Lower leg skin (tissue), 4 donors: Measurements from ENCODE around the gene TREM2. TPM values are rescaled to one million over a fixed set of nuclear protein-coding genes. Genes with fewer than 3 reads are reported as not detected.

ENCODE experiments used
- DNase-seq, 2 donors: peaks; one replicate each; pipeline ENCODE4 v3.0.0-alpha.2; 2019; ENCODE audit warnings: low spot score in 2 of 2
- H3K4me3 ChIP-seq: fragments of 200-600 bp; sonication (generic); 2 replicates; pipeline ENCODE4 v1.5.1; 2017; ENCODE audit warnings: mild to moderate bottlenecking, low read depth; ENCODE audit not compliant: poor library complexity, severe bottlenecking
- POLR2A ChIP-seq, 2 donors: fragments of 450-650 bp; IDR thresholded peaks; one replicate each; pipeline ENCODE4 v1.6.1; 2016 to 2017; ENCODE audit warnings: antibody characterized with exemption in 2 of 2, mild to moderate bottlenecking in 1 of 2, moderate library complexity in 1 of 2
- WGBS, 2 donors: methylation state at CpG; one replicate each; pipeline ENCODE4 v1.1.5; 2018; 5-methylcytosine and 5-hydroxymethylcytosine counted together
- intact Hi-C: fragments of 100-400 bp; cut with DNase I; formaldehyde crosslinking; loops from one replicate; pipeline ENCODE4 v1.15.0; 2023; ENCODE audit warnings: low total_unique reads
- total RNA-seq, 4 donors: library from RNA; depleted of rRNA; stranded (reverse); fragments of >200 nt; gene quantifications; one replicate each; pipeline ENCODE4 v1.1.0, GENCODE V29; 2016
- TF ChIP-seq, protein P1 (sequence below), 3 donors: fragments of 450-650 bp; IDR thresholded peaks; one replicate each; pipeline ENCODE4 v1.5.1; 2016; ENCODE audit warnings: antibody characterized with exemption in 3 of 3, mild to moderate bottlenecking in 3 of 3, moderate library complexity in 2 of 3

The TREM2 gene
- total RNA-seq, result 1 to 10 TPM in 1 of 4 donors, under 1 TPM in 1, not detected in 2; 0.46 to 3.5 TPM

DNA sequence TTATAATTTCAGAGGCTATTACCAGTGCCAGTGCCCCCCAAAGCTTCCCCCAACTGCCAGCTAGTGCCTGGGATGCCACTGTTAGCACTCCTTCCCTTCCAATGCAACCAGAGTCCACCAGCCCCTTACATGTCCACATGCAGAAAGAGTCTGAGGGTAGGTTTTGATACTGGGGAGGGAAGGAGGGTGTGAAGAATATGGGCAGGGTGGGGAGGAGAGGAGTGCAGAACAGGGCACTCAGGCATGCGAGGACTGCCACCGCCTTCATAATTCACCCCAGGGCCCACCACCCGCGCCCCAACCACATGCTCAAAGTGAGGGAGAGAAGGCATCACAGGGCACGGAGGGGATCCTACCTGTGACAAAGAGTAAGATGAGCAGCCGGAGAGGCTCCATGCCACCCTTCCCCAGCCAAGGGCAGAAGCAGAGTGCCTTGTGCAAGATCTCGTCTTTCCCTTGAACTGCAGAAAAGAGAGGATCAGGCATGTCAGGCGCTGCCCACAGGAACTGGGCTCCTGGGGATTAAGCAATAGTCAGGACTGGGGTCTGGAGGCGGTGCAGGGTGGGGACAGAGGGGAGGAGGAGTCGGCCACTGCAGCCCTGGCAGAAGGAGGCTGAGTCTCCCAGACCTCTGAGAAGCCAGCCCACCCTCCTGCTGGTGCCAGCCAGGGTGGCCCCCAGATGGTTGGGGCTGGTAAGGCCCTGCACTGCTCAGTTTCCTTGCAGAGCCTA, at the start of gene TREM2:
Gene TREM2 (minus strand): TSS at position 430 of the 732 bp plus-strand sequence. CDS start 34 bp downstream, at position 396.
- DNase-seq, result no peak
- WGBS, 2 donors, result 73 to 74% methylated on average over 10 of the region's 10 CpGs
- no peak within 1 kb of the TSS for H3K4me3 ChIP-seq
- TF ChIP-seq POLR2A (IDR thresholded peaks at IDR 0.05), result no peak
- TF ChIP-seq, protein P1, sequence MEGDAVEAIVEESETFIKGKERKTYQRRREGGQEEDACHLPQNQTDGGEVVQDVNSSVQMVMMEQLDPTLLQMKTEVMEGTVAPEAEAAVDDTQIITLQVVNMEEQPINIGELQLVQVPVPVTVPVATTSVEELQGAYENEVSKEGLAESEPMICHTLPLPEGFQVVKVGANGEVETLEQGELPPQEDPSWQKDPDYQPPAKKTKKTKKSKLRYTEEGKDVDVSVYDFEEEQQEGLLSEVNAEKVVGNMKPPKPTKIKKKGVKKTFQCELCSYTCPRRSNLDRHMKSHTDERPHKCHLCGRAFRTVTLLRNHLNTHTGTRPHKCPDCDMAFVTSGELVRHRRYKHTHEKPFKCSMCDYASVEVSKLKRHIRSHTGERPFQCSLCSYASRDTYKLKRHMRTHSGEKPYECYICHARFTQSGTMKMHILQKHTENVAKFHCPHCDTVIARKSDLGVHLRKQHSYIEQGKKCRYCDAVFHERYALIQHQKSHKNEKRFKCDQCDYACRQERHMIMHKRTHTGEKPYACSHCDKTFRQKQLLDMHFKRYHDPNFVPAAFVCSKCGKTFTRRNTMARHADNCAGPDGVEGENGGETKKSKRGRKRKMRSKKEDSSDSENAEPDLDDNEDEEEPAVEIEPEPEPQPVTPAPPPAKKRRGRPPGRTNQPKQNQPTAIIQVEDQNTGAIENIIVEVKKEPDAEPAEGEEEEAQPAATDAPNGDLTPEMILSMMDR (IDR thresholded peaks at IDR 0.05), result no peak
- intact Hi-C loops, result loop anchor here (5.0 kb wide), 1 partner anchor 906 kb away; no protein-coding TSS in a partner anchor

DNA sequence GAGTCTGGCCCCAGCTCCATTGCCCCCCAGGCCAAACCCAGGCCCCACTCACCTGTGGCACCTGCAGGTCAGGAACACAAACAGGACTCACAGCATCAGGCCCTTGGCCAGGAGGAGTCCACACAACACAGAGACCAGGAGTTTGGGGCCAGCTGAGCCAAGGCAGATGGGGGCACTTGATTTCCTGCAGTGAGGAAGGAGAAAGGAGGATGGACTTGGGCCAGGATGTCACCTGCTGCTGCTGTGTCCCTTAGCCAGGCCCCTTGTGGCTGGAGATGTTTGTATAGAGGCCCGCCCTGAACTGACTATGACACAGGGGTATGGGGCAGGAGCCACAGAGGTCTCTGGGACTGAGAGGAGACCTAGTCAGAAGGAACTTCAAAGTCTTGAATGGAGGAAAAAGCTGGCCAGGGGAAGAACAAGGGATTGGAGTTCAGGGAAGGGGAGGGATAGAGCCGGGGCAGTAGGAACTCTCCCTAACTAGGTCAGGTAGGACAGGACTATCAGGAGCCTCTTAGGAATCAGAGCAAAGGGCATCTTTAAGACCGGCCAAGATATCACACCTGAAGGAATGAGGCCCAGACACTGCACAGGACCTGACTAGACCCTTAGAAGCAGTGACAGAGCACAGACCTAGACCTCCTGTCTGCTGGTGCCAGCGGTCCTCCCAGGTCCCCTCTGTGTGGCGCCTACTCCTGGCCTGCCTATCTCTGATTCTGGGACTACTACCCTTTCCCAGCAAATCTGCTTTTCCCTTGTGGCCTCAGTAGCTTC, 46.8 kb upstream of the TREM2 start:
- intact Hi-C loops, result no loop called here
- TF ChIP-seq, protein P1 (IDR thresholded peaks at IDR 0.05), result no peak
- TF ChIP-seq POLR2A (IDR thresholded peaks at IDR 0.05), result no peak
- DNase-seq, result no peak
- 88 to 90% methylated on average over 5 of the region's 5 CpGs for WGBS, 2 donors
- H3K4me3 ChIP-seq, result no peak overlapping the region

DNA sequence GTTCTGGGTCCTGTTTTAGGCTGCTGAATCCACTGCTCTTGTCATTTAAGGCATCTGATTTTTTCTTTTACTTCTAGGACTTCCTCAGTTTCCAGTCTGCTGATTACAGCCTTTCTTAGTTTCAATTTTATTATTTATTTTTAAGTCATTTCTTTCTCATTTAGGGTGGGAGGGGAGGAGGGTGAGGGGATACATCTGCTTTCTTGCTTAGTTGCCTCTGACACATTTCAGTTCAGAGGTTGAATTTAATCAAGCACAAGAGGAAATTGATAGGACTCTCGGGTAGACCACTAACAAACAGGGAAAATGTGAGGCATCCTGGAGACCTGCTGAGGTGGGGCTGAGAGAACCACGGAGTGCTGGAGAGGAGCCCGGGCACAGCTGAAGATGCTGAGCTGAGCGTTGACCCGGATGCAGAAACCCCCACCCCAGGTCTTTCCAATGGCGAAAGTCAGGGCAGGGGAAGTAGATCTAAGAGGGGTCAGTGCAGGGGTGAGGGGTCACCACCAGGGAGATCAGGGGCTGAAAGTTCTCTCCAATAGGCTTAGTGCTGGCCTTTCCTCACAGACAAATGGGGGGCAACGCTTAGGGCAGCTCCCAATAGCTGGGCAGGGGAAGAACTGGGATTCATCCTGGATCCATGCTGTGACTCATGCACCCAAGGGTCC, 45.7 kb upstream of the TREM2 start:
- no peak overlapping the region for H3K4me3 ChIP-seq
- intact Hi-C loops, result no loop called here
- 80 to 83% methylated on average over 7 of the region's 7 CpGs for WGBS, 2 donors
- TF ChIP-seq, protein P1 (IDR thresholded peaks at IDR 0.05), result no peak
- TF ChIP-seq POLR2A (IDR thresholded peaks at IDR 0.05), result no peak
- DNase-seq, result peak in 1 of 2 donors; percentile 45

DNA sequence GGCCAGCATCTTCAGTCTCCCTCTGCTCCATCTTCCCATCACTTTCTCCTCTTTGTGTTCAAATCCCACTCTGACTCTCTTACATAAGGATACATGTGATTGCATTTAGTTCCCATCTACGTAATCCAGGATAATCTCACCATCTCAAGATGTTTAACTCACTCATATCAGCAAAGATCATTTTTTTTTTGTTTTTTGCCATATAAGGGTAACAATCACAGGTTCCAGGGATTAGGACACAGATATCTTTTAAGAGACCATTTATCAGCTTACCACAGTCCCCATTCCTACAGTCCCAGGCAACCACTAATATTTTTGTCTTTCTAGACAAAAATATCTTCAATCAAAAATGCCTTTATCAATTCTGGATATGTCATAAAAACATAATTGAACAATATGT, 41.2 kb upstream of the TREM2 start:
- no peak overlapping the region for H3K4me3 ChIP-seq
- no peak for DNase-seq
- no peak for TF ChIP-seq POLR2A (IDR thresholded peaks at IDR 0.05)
- TF ChIP-seq, protein P1 (IDR thresholded peaks at IDR 0.05), result no peak
- 58 to 74% methylated on average over 1 of the region's 1 CpG for WGBS, 2 donors
- intact Hi-C loops, result no loop called here

DNA sequence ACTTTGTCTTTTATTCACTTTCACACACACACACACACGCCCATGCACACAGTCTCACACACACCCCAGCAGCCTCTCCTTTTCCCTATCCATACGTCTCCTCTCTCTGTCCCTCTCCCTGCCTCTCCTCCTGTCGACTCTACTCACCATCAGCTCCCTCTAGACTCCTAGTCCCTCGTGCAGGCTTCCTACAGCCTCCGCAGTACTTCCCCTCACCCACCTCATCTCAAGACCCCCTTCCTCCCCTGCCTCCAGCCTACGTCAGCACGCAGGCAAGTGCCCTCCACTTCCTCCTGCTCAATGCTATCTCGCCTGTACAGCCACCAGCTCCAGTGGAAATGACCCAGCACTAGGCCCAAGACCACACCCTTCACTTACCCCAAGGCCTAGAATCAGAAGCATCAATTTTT, 38.9 kb upstream of the TREM2 start:
- H3K4me3 ChIP-seq, result no peak overlapping the region
- TF ChIP-seq, protein P1 (IDR thresholded peaks at IDR 0.05), result no peak
- TF ChIP-seq POLR2A (IDR thresholded peaks at IDR 0.05), result no peak
- 63 to 64% methylated on average over 8 of the region's 8 CpGs for WGBS, 2 donors
- DNase-seq, result no peak
- intact Hi-C loops, result no loop called here
